Keratinocyte (primary cell): Measurements from ENCODE around the gene SP6. TPM values are rescaled to one million over a fixed set of nuclear protein-coding genes. Genes with fewer than 3 reads are reported as not detected.

ENCODE experiments used
- DNase-seq: peaks from one replicate; pipeline ENCODE4 v3.0.0-alpha.2; 2011; ENCODE audit warnings: low read depth, missing footprints, low spot score
- FAIRE-seq: peaks from 2 replicates; lab custom pipeline; 2011; peaks lifted over from hg19 to GRCh38; lab: Jason Lieb, UNC
- H2AFZ ChIP-seq: 2 replicates; pipeline ENCODE4 v1.6.0; 2012; ENCODE audit warnings: low read length, control low read depth, inconsistent platforms; ENCODE audit not compliant: control insufficient read depth
- H3K27ac ChIP-seq: 2 replicates; pipeline ENCODE4 v1.5.1; 2011; ENCODE audit warnings: low read length; ENCODE audit not compliant: control insufficient read depth, insufficient read depth
- H3K27me3 ChIP-seq: 3 replicates; pipeline ENCODE4 v1.6.0; 2011; ENCODE audit warnings: low read length; ENCODE audit not compliant: control insufficient read depth, insufficient read depth; ENCODE audit errors: extremely low read depth
- H3K36me3 ChIP-seq, 2 experiments: 2 replicates in 1 of 2; 3 replicates in 1 of 2; pipeline ENCODE4 v1.5.1; 2011; ENCODE audit warnings: low read length in 2 of 2, mild to moderate bottlenecking in 1 of 2; ENCODE audit not compliant: control insufficient read depth in 2 of 2, insufficient read depth in 2 of 2; ENCODE audit errors: extremely low read depth in 1 of 2
- H3K4me1 ChIP-seq: 3 replicates; pipeline ENCODE4 v1.5.1; 2011; ENCODE audit warnings: low read length; ENCODE audit not compliant: control insufficient read depth, insufficient read depth; ENCODE audit errors: extremely low read depth
- H3K4me2 ChIP-seq: 3 replicates; pipeline ENCODE4 v1.6.0; 2011; ENCODE audit warnings: low read depth, low read length; ENCODE audit not compliant: control insufficient read depth, insufficient read depth; ENCODE audit errors: extremely low read depth
- H3K4me3 ChIP-seq, 3 experiments: fragments of 200-600 bp in 1 of 3; sonication (generic) in 1 of 3; 2 replicates in 2 of 3; 3 replicates in 1 of 3; pipeline ENCODE4 v1.5.1; 2011 to 2016; ENCODE audit warnings: low read length in 3 of 3, mild to moderate bottlenecking in 3 of 3, control low read depth in 2 of 3, inconsistent platforms in 1 of 3, low read depth in 1 of 3, mixed read lengths in 1 of 3, mixed run types in 1 of 3, moderate library complexity in 1 of 3; ENCODE audit not compliant: control insufficient read depth in 2 of 3, insufficient read depth in 2 of 3; ENCODE audit errors: extremely low read depth in 1 of 3
- H3K79me2 ChIP-seq: 2 replicates; pipeline ENCODE4 v1.6.0; 2012; ENCODE audit warnings: low read length; ENCODE audit not compliant: control insufficient read depth, insufficient read depth
- H3K9ac ChIP-seq: 3 replicates; pipeline ENCODE4 v1.6.0; 2011; ENCODE audit warnings: low read length; ENCODE audit not compliant: control insufficient read depth, insufficient read depth; ENCODE audit errors: extremely low read depth
- H3K9me1 ChIP-seq: 3 replicates; pipeline ENCODE4 v1.6.0; 2011; ENCODE audit warnings: low read length; ENCODE audit not compliant: control insufficient read depth, insufficient read depth; ENCODE audit errors: extremely low read depth
- H3K9me3 ChIP-seq: 2 replicates; pipeline ENCODE4 v1.5.1; 2012; ENCODE audit warnings: low read depth, low read length; ENCODE audit not compliant: control insufficient read depth
- H4K20me1 ChIP-seq: 3 replicates; pipeline ENCODE4 v1.6.0; 2011; ENCODE audit warnings: low read length; ENCODE audit not compliant: control insufficient read depth, insufficient read depth; ENCODE audit errors: extremely low read depth
- CTCF ChIP-seq, 3 experiments: IDR thresholded peaks in 1 of 3; conservative IDR thresholded peaks in 1 of 3; optimal IDR thresholded peaks in 1 of 3; 2 replicates in 2 of 3; 3 replicates in 1 of 3; pipeline versions ENCODE3 to v1.5.1; 2011; ENCODE audit warnings: low read length in 3 of 3, mild to moderate bottlenecking in 3 of 3, moderate library complexity in 2 of 3, control low read depth in 1 of 3, inconsistent platforms in 1 of 3; ENCODE audit not compliant: insufficient read depth in 2 of 3; ENCODE audit errors: extremely low read depth in 1 of 3
- EZH2 ChIP-seq: IDR thresholded peaks from one replicate; pipeline ENCODE4 v1.6.1; 2012; ENCODE audit warnings: inconsistent platforms, mild to moderate bottlenecking, low read length, moderate library complexity
- dilution Hi-C: fragments of 300-500 bp; cut with MboI; formaldehyde crosslinking; loops from one replicate; pipeline ENCODE4 v1.7.0; 2020; ENCODE audit warnings: low sequenced_read_pairs; ENCODE audit not compliant: extremely low pct_ligation_motif_present
- polyA plus RNA-seq, 5 experiments: library from polyadenylated mRNA; depleted of rRNA in 3 of 5; stranded (reverse) in 3 of 5; stranded (forward) in 1 of 5; unstranded in 1 of 5; fragments of >200 nt; gene quantifications; 1 replicate in 1 of 5; 2 replicates in 3 of 5; 3 replicates in 1 of 5; pipeline versions ENCODE4 v1.2.1 to v1.2.3, GENCODE V29; 2011 to 2012; ENCODE audit warnings: missing spikeins in 2 of 5, low read depth in 1 of 5, low replicate concordance in 1 of 5

Gene SP6
- polyA plus RNA-seq, 1 donor (not counting 4 experiments of a cell fraction or from before 2014, with no cell fraction given), result 2.0 TPM

GRCh38 chr17:47841488-47842291, 9.3 kb downstream of the SP6 start:
- no peaks in the 10 kb centered on the region for H3K9me1 ChIP-seq
- peaks cover 0 to 13% of the 10 kb centered on the region in 2 experiments for H3K36me3 ChIP-seq
- dilution Hi-C loops, result no loop called here
- H3K9me3 ChIP-seq, result no peaks in the 10 kb centered on the region
- peak overlapping the region; percentile 68 for H3K27ac ChIP-seq
- H3K9ac ChIP-seq, result peak overlapping the region; percentile 81
- peaks cover 27% of the 10 kb centered on the region for H3K4me1 ChIP-seq
- peak overlapping the region; percentile 96 for H3K4me2 ChIP-seq
- H2AFZ ChIP-seq, result peak overlapping the region; percentile 96
- H3K27me3 ChIP-seq, result no peaks in the 10 kb centered on the region
- H3K79me2 ChIP-seq, result peaks cover 5% of the 10 kb centered on the region
- H3K4me3 ChIP-seq, result peak overlapping the region; percentile 78 to 95 (median 88)
- H4K20me1 ChIP-seq, result no peaks in the 10 kb centered on the region
- FAIRE-seq (no peak), DNase-seq (no peak)
- TF ChIP-seq CTCF (optimal IDR thresholded peaks at IDR 0.05 in 1 of 3, IDR thresholded peaks at IDR 0.05 in 1 of 3, conservative IDR thresholded peaks at IDR 0.05 in 1 of 3; ENCODE audit: extremely low read depth in 1 of 3, insufficient read depth in 2 of 3, low read length in 3 of 3) (no peak), EZH2 (no peak)

- dilution Hi-C loops, result no loop called here
Measured at GRCh38 chr17:47840742-47841487, 10.0 kb downstream of the SP6 start, which contains the start of gene SCRN2. Gene SCRN2 (minus strand): TSS chr17:47841273. CDS start chr17:47840843, 430 bp downstream.

More at GRCh38 chr17:47840742-47841487, 10.0 kb downstream of the SP6 start, which contains the start of gene SCRN2:
- peak within 1 kb of the TSS; percentile 81 for H3K9ac ChIP-seq
- DNase-seq (no peak), FAIRE-seq (peak; percentile 13)
- H3K9me1 ChIP-seq, result no peaks in the 10 kb centered on the region
- peak; percentile 88 to 98 (median 92) for TF ChIP-seq CTCF (optimal IDR thresholded peaks at IDR 0.05 in 1 of 3, IDR thresholded peaks at IDR 0.05 in 1 of 3, conservative IDR thresholded peaks at IDR 0.05 in 1 of 3; ENCODE audit: extremely low read depth in 1 of 3, insufficient read depth in 2 of 3, low read length in 3 of 3)
- TF ChIP-seq EZH2, result no peak
- H2AFZ ChIP-seq, result peak within 1 kb of the TSS; percentile 96
- peak within 1 kb of the TSS; percentile 96 for H3K4me2 ChIP-seq
- H3K4me1 ChIP-seq, result peaks cover 21% of the 10 kb centered on the region
- no peaks in the 10 kb centered on the region for H3K9me3 ChIP-seq
- H4K20me1 ChIP-seq, result no peaks in the 10 kb centered on the region
- peaks cover 5% of the 10 kb centered on the region for H3K79me2 ChIP-seq
- peak within 1 kb of the TSS; percentile 78 to 95 (median 88) for H3K4me3 ChIP-seq
- no peaks in the 10 kb centered on the region for H3K27me3 ChIP-seq
- peaks cover 0 to 16% of the 10 kb centered on the region in 2 experiments for H3K36me3 ChIP-seq
- H3K27ac ChIP-seq, result peak within 1 kb of the TSS; percentile 68
